Adrenal gland (tissue), 5 donors: ENCODE measurements around the gene CAMTA1.

ENCODE experiments used
- CTCF ChIP-seq, 6 experiments: fragments of 450-650 bp in 4 of 6; fragments of 200-600 bp in 2 of 6; sonication (generic) in 1 of 6; IDR thresholded peaks; 1 replicate in 5 of 6; 2 replicates in 1 of 6; pipeline versions ENCODE4 v1.5.1 to v1.8.0; 2016 to 2021; ENCODE audit warnings: antibody characterized with exemption in 6 of 6, mild to moderate bottlenecking in 2 of 6, moderate library complexity in 1 of 6
- POLR2A ChIP-seq, 2 donors: fragments of 450-650 bp; IDR thresholded peaks; one replicate each; pipeline ENCODE4 v1.6.1; 2017; ENCODE audit warnings: antibody characterized with exemption in 2 of 2, mild to moderate bottlenecking in 2 of 2, moderate library complexity in 1 of 2
- donor health status: DM: no; HTN: no; CAD: no.

- TF ChIP-seq CTCF (IDR thresholded peaks at IDR 0.05) = no peak
- no peak for TF ChIP-seq POLR2A (IDR thresholded peaks at IDR 0.05)
Measured at GRCh38 chr1:7810395-7810794, 1025.1 kb downstream of the CAMTA1 start.
